NCI-H2171 (cell line): ENCODE measurements around the gene RBBP8NL.
"Not testable (repeated sequence)": the region's sequence is repeated elsewhere in the genome, so short reads cannot be mapped to it uniquely, and the experiment has no call there.

Source experiments
- DNase-seq: peaks from one replicate; lab custom pipeline; 2025; lab: John Stamatoyannopoulos, UW

Gene RBBP8NL

GRCh38 chr20:62374331-62375152 is 52.8 kb downstream of the RBBP8NL start:
- no peak for DNase-seq

- DNase-seq = not testable (repeated sequence)
Observed at GRCh38 chr20:62373631-62374179, 53.6 kb downstream of the RBBP8NL start.

GRCh38 chr20:62372042-62372993 is 55.0 kb downstream of the RBBP8NL start:
- DNase-seq = no peak

GRCh38 chr20:62371588-62372041 is 55.7 kb downstream of the RBBP8NL start:
- DNase-seq = no peak

GRCh38 chr20:62370807-62371587 is 56.3 kb downstream of the RBBP8NL start:
- no peak for DNase-seq

- DNase-seq = no peak
Observed at GRCh38 chr20:62370115-62370806, 57.1 kb downstream of the RBBP8NL start.

- DNase-seq = no peak
Observed at GRCh38 chr20:62369815-62370114, 57.6 kb downstream of the RBBP8NL start.

GRCh38 chr20:62368976-62369814 is 58.1 kb downstream of the RBBP8NL start:
- DNase-seq = no peak

GRCh38 chr20:62368392-62368975 is 58.9 kb downstream of the RBBP8NL start:
- no peak for DNase-seq

- peak; percentile 49 for DNase-seq
Observed at GRCh38 chr20:62367633-62368391, 59.5 kb downstream of the RBBP8NL start.

- DNase-seq = no peak
Observed at GRCh38 chr20:62367136-62367632, 60.2 kb downstream of the RBBP8NL start, which contains the start of gene LAMA5. LAMA5 (minus strand) TSS chr20:62367312; CDS start chr20:62367245, 67 bp downstream.

GRCh38 chr20:62366370-62367135 is 60.8 kb downstream of the RBBP8NL start:
- peak; percentile 25 for DNase-seq

- no peak for DNase-seq
Observed at GRCh38 chr20:62365814-62366369, 61.4 kb downstream of the RBBP8NL start.

GRCh38 chr20:62364911-62365736 is 62.2 kb downstream of the RBBP8NL start:
- DNase-seq = no peak

- no peak for DNase-seq
Observed at GRCh38 chr20:62363920-62364851, 63.2 kb downstream of the RBBP8NL start.
